ENCODE measurements around the gene FILIP1L.

The FILIP1L gene

GRCh38 chr3:99863588-99863987, 250.7 kb downstream of the FILIP1L start:
- peaks cover 8 to 20% (median 14%) of the 10 kb centered on the region in 4 experiments for H3K4me1 ChIP-seq (ENCODE audit: control extremely low read depth in 1 of 4, control insufficient read depth in 4 of 4, insufficient read depth in 4 of 4, low read length in 3 of 4)
- H3K9me3 ChIP-seq (ENCODE audit: control extremely low read depth in 1 of 5, control insufficient read depth in 4 of 5, insufficient read depth in 2 of 5, low read depth in 1 of 5, low read length in 4 of 5), result no peaks in the 10 kb centered on the region
- no peaks in the 10 kb centered on the region for H3K27me3 ChIP-seq (replicated peaks in 2 of 5; ENCODE audit: control insufficient read depth in 4 of 5, insufficient read depth in 5 of 5, low read length in 4 of 5)

GRCh38 chr3:99863002-99863401, 251.3 kb downstream of the FILIP1L start:
- Histone ChIP-seq H3K36me3 (ENCODE audit: control insufficient read depth in 4 of 4, insufficient read depth in 4 of 4, low read length in 3 of 4) (peaks cover 0 to 6% (median 2%) of the 10 kb centered on the region in 4 experiments), H3K4me1 (ENCODE audit: control extremely low read depth in 1 of 4, control insufficient read depth in 4 of 4, insufficient read depth in 4 of 4, low read length in 3 of 4) (peaks cover 8 to 20% (median 13%) of the 10 kb centered on the region in 4 experiments), H3K4me3 (ENCODE audit: control insufficient read depth in 1 of 7, extremely low read depth in 1 of 7, insufficient read depth in 4 of 7, low read depth in 2 of 7, low read length in 6 of 7) (no peak overlapping the region), H3K9me3 (ENCODE audit: control extremely low read depth in 1 of 5, control insufficient read depth in 4 of 5, insufficient read depth in 2 of 5, low read depth in 1 of 5, low read length in 4 of 5) (no peaks in the 10 kb centered on the region), H3K27ac (ENCODE audit: insufficient read depth in 1 of 2, low read depth in 1 of 2, low read length in 2 of 2, poor library complexity in 1 of 2, severe bottlenecking in 2 of 2) (no peak overlapping the region), H3K27me3 (replicated peaks in 2 of 5; ENCODE audit: control insufficient read depth in 4 of 5, insufficient read depth in 5 of 5, low read length in 4 of 5) (no peaks in the 10 kb centered on the region)
- ChIA-PET POLR2A (no interaction called here), CTCF (interaction anchor here (1.2 kb wide), 1 partner anchor 16 kb away, joined by 3 read pairs; no protein-coding TSS in a partner anchor)
- WGBS (ENCODE audit: insufficient coverage), result 97% methylated on average over 5 of the region's 6 CpGs
- DNase-seq, result no peak

More at GRCh38 chr3:99863588-99863987, 250.7 kb downstream of the FILIP1L start:
- no CpG with 5 or more reads among the region's 2 CpGs for WGBS (ENCODE audit: insufficient coverage)
- H3K4me3 ChIP-seq (ENCODE audit: control insufficient read depth in 1 of 7, extremely low read depth in 1 of 7, insufficient read depth in 4 of 7, low read depth in 2 of 7, low read length in 6 of 7), result no peak overlapping the region
- no peak overlapping the region for H3K27ac ChIP-seq (ENCODE audit: insufficient read depth in 1 of 2, low read depth in 1 of 2, low read length in 2 of 2, poor library complexity in 1 of 2, severe bottlenecking in 2 of 2)
- ChIA-PET CTCF (interaction anchor here (1.1 kb wide), 1 partner anchor 19 kb away, joined by 3 read pairs; no protein-coding TSS in a partner anchor), POLR2A (no interaction called here)
- H3K36me3 ChIP-seq (ENCODE audit: control insufficient read depth in 4 of 4, insufficient read depth in 4 of 4, low read length in 3 of 4), result peaks cover 0 to 8% (median 2%) of the 10 kb centered on the region in 4 experiments
- no peak for DNase-seq

- 93% methylated on average over 2 of the region's 2 CpGs for WGBS (ENCODE audit: insufficient coverage)
- H3K4me3 ChIP-seq (ENCODE audit: control insufficient read depth in 1 of 7, extremely low read depth in 1 of 7, insufficient read depth in 4 of 7, low read depth in 2 of 7, low read length in 6 of 7), result no peak overlapping the region
- CTCF ChIA-PET, result interaction anchor here (0.9 to 1.2 kb wide), 2 partner anchors 16 to 18 kb away, joined by 3 read pairs; no protein-coding TSS in a partner anchor
- no peak overlapping the region for H3K27ac ChIP-seq (ENCODE audit: insufficient read depth in 1 of 2, low read depth in 1 of 2, low read length in 2 of 2, poor library complexity in 1 of 2, severe bottlenecking in 2 of 2)
- POLR2A ChIA-PET, result no interaction called here
- no peak for DNase-seq
- no peaks in the 10 kb centered on the region for H3K9me3 ChIP-seq (ENCODE audit: control extremely low read depth in 1 of 5, control insufficient read depth in 4 of 5, insufficient read depth in 2 of 5, low read depth in 1 of 5, low read length in 4 of 5)
- peaks cover 0 to 6% (median 2%) of the 10 kb centered on the region in 4 experiments for H3K36me3 ChIP-seq (ENCODE audit: control insufficient read depth in 4 of 4, insufficient read depth in 4 of 4, low read length in 3 of 4)
- H3K27me3 ChIP-seq (replicated peaks in 2 of 5; ENCODE audit: control insufficient read depth in 4 of 5, insufficient read depth in 5 of 5, low read length in 4 of 5), result no peaks in the 10 kb centered on the region
- H3K4me1 ChIP-seq (ENCODE audit: control extremely low read depth in 1 of 4, control insufficient read depth in 4 of 4, insufficient read depth in 4 of 4, low read length in 3 of 4), result peaks cover 8 to 20% (median 12%) of the 10 kb centered on the region in 4 experiments
Measured at GRCh38 chr3:99862208-99862607, 252.1 kb downstream of the FILIP1L start.

- Histone ChIP-seq H3K9me3 (ENCODE audit: control extremely low read depth in 1 of 5, control insufficient read depth in 4 of 5, insufficient read depth in 2 of 5, low read depth in 1 of 5, low read length in 4 of 5) (no peaks in the 10 kb centered on the region), H3K36me3 (ENCODE audit: control insufficient read depth in 4 of 4, insufficient read depth in 4 of 4, low read length in 3 of 4) (peaks cover 0 to 6% (median 2%) of the 10 kb centered on the region in 4 experiments), H3K4me3 (ENCODE audit: control insufficient read depth in 1 of 7, extremely low read depth in 1 of 7, insufficient read depth in 4 of 7, low read depth in 2 of 7, low read length in 6 of 7) (no peak overlapping the region), H3K27me3 (replicated peaks in 2 of 5; ENCODE audit: control insufficient read depth in 4 of 5, insufficient read depth in 5 of 5, low read length in 4 of 5) (no peaks in the 10 kb centered on the region), H3K27ac (ENCODE audit: insufficient read depth in 1 of 2, low read depth in 1 of 2, low read length in 2 of 2, poor library complexity in 1 of 2, severe bottlenecking in 2 of 2) (no peak overlapping the region), H3K4me1 (ENCODE audit: control extremely low read depth in 1 of 4, control insufficient read depth in 4 of 4, insufficient read depth in 4 of 4, low read length in 3 of 4) (peaks cover 2 to 10% (median 5%) of the 10 kb centered on the region in 4 experiments)
- ChIA-PET CTCF (interaction anchor here (1.1 to 2.3 kb wide), 3 partner anchors 11 to 34 kb away, joined by 3 to 9 read pairs (median 5); no protein-coding TSS in a partner anchor), POLR2A (no interaction called here)
- no peak for DNase-seq
- 100% methylated on average over 1 of the region's 1 CpG for WGBS (ENCODE audit: insufficient coverage)
Measured at GRCh38 chr3:99861216-99861615, 253.1 kb downstream of the FILIP1L start.

DNA sequence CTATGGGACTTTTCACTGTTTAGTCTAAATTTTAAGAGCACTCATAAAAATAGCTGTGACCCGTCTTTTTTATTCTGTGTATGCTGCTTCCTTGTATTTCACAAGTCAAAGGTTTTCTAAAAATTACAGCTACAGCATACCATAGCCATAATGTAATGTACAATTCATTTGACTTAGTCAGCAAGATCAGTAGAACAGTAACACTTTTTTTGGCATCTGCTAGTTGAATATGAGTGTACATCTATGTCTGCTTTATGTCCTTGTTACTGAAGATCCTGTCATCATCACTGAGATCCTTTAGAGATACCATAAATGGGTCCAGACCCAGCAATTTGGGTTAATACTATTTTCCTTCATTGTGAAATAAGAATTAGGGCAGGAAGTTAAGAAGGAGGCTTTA, 254.5 kb downstream of the FILIP1L start:
- WGBS (ENCODE audit: insufficient coverage), result 100% methylated on average over 1 of the region's 1 CpG
- no peak overlapping the region for H3K4me3 ChIP-seq (ENCODE audit: control insufficient read depth in 1 of 7, extremely low read depth in 1 of 7, insufficient read depth in 4 of 7, low read depth in 2 of 7, low read length in 6 of 7)
- H3K4me1 ChIP-seq (ENCODE audit: control extremely low read depth in 1 of 4, control insufficient read depth in 4 of 4, insufficient read depth in 4 of 4, low read length in 3 of 4), result no peaks in the 10 kb centered on the region
- no peaks in the 10 kb centered on the region for H3K27me3 ChIP-seq (replicated peaks in 2 of 5; ENCODE audit: control insufficient read depth in 4 of 5, insufficient read depth in 5 of 5, low read length in 4 of 5)
- ChIA-PET CTCF (interaction anchor here (1.3 to 2.3 kb wide), 3 partner anchors 10 to 28 kb away, joined by 3 to 10 read pairs (median 9); no protein-coding TSS in a partner anchor), POLR2A (no interaction called here)
- H3K9me3 ChIP-seq (ENCODE audit: control extremely low read depth in 1 of 5, control insufficient read depth in 4 of 5, insufficient read depth in 2 of 5, low read depth in 1 of 5, low read length in 4 of 5), result no peaks in the 10 kb centered on the region
- DNase-seq, result no peak
- H3K36me3 ChIP-seq (ENCODE audit: control insufficient read depth in 4 of 4, insufficient read depth in 4 of 4, low read length in 3 of 4), result peaks cover 0 to 6% (median 2%) of the 10 kb centered on the region in 4 experiments
- H3K27ac ChIP-seq (ENCODE audit: insufficient read depth in 1 of 2, low read depth in 1 of 2, low read length in 2 of 2, poor library complexity in 1 of 2, severe bottlenecking in 2 of 2), result no peak overlapping the region

- DNase-seq, result no peak
- H3K4me3 ChIP-seq (ENCODE audit: control insufficient read depth in 1 of 7, extremely low read depth in 1 of 7, insufficient read depth in 4 of 7, low read depth in 2 of 7, low read length in 6 of 7), result no peak overlapping the region
- H3K9me3 ChIP-seq (ENCODE audit: control extremely low read depth in 1 of 5, control insufficient read depth in 4 of 5, insufficient read depth in 2 of 5, low read depth in 1 of 5, low read length in 4 of 5), result no peaks in the 10 kb centered on the region
- ChIA-PET CTCF (no interaction called here), POLR2A (no interaction called here)
- peaks cover 0 to 6% (median 2%) of the 10 kb centered on the region in 4 experiments for H3K36me3 ChIP-seq (ENCODE audit: control insufficient read depth in 4 of 4, insufficient read depth in 4 of 4, low read length in 3 of 4)
- H3K27me3 ChIP-seq (replicated peaks in 2 of 5; ENCODE audit: control insufficient read depth in 4 of 5, insufficient read depth in 5 of 5, low read length in 4 of 5), result no peaks in the 10 kb centered on the region
- 89% methylated on average over 1 of the region's 2 CpGs for WGBS (ENCODE audit: insufficient coverage)
- H3K4me1 ChIP-seq (ENCODE audit: control extremely low read depth in 1 of 4, control insufficient read depth in 4 of 4, insufficient read depth in 4 of 4, low read length in 3 of 4), result no peaks in the 10 kb centered on the region
- no peak overlapping the region for H3K27ac ChIP-seq (ENCODE audit: insufficient read depth in 1 of 2, low read depth in 1 of 2, low read length in 2 of 2, poor library complexity in 1 of 2, severe bottlenecking in 2 of 2)
Measured at GRCh38 chr3:99858469-99858868, 255.8 kb downstream of the FILIP1L start.

- no peak for DNase-seq
- Histone ChIP-seq H3K4me3 (ENCODE audit: control insufficient read depth in 1 of 7, extremely low read depth in 1 of 7, insufficient read depth in 4 of 7, low read depth in 2 of 7, low read length in 6 of 7) (no peak overlapping the region), H3K27ac (ENCODE audit: insufficient read depth in 1 of 2, low read depth in 1 of 2, low read length in 2 of 2, poor library complexity in 1 of 2, severe bottlenecking in 2 of 2) (no peak overlapping the region), H3K27me3 (replicated peaks in 2 of 5; ENCODE audit: control insufficient read depth in 4 of 5, insufficient read depth in 5 of 5, low read length in 4 of 5) (no peaks in the 10 kb centered on the region), H3K36me3 (ENCODE audit: control insufficient read depth in 4 of 4, insufficient read depth in 4 of 4, low read length in 3 of 4) (no peaks in the 10 kb centered on the region), H3K9me3 (ENCODE audit: control extremely low read depth in 1 of 5, control insufficient read depth in 4 of 5, insufficient read depth in 2 of 5, low read depth in 1 of 5, low read length in 4 of 5) (no peaks in the 10 kb centered on the region), H3K4me1 (ENCODE audit: control extremely low read depth in 1 of 4, control insufficient read depth in 4 of 4, insufficient read depth in 4 of 4, low read length in 3 of 4) (no peaks in the 10 kb centered on the region)
- ChIA-PET POLR2A (no interaction called here), CTCF (interaction anchor here (1.4 kb wide), 1 partner anchor 212 kb away, joined by 3 read pairs; no protein-coding TSS in a partner anchor)
- no CpG with 5 or more reads among the region's 1 CpG for WGBS (ENCODE audit: insufficient coverage)
Measured at GRCh38 chr3:99857278-99857677, 257.0 kb downstream of the FILIP1L start.

All from common myeloid progenitor, CD34-positive (primary cell).